AG04449 (cell line): ENCODE results near the gene SNX33.

ENCODE experiments used
- CTCF ChIA-PET: fragments of 350-600 bp; formaldehyde crosslinking; extraction: SDS; loops from one replicate; lab custom pipeline; 2021; ENCODE audit warnings: antibody characterized with exemption; lab: Yijun Ruan, JAX
- POLR2A ChIA-PET: fragments of 400-600, 350-600 bp; formaldehyde crosslinking; extraction: SDS; loops from one replicate; lab custom pipeline; 2020; ENCODE audit warnings: antibody characterized with exemption, inconsistent platforms; lab: Yijun Ruan, JAX
- DNase-seq: peaks from one replicate; pipeline ENCODE4 v3.0.0-alpha.2; 2010; ENCODE audit warnings: low read depth, low spot score
- H3K4me3 ChIP-seq: 2 replicates; pipeline ENCODE4 v1.5.1; 2011; ENCODE audit warnings: low read depth, mild to moderate bottlenecking, control low read depth, low read length
- TF ChIP-seq, protein P1 (sequence below): IDR thresholded peaks from one replicate; pipeline ENCODE4 v1.5.1; 2011; ENCODE audit warnings: mild to moderate bottlenecking, moderate library complexity, low read length, control low read depth, inconsistent platforms; ENCODE audit not compliant: insufficient read depth; ENCODE audit errors: missing control alignments

Gene SNX33

DNA sequence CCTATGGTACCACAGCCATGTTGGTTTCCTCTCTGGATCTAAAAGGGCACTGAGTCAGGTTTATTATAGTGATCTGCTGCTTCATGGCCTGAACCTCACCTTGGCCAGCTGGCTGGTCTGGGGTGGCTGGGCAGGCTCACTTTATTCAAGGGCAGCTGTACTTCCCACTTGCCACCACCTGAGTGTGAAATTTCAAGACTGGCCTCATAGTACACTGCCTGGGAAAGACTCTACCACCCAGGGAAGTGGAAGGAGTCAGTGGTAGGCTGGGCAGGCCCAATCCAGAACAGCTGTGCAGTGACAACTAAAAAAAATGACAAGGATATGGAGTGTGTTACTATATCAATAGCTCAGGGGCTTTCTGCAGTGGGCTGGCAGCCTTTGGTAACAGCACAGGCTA lies 30.9 kb upstream of the SNX33 start:
- no peak for DNase-seq
- TF ChIP-seq, protein P1, sequence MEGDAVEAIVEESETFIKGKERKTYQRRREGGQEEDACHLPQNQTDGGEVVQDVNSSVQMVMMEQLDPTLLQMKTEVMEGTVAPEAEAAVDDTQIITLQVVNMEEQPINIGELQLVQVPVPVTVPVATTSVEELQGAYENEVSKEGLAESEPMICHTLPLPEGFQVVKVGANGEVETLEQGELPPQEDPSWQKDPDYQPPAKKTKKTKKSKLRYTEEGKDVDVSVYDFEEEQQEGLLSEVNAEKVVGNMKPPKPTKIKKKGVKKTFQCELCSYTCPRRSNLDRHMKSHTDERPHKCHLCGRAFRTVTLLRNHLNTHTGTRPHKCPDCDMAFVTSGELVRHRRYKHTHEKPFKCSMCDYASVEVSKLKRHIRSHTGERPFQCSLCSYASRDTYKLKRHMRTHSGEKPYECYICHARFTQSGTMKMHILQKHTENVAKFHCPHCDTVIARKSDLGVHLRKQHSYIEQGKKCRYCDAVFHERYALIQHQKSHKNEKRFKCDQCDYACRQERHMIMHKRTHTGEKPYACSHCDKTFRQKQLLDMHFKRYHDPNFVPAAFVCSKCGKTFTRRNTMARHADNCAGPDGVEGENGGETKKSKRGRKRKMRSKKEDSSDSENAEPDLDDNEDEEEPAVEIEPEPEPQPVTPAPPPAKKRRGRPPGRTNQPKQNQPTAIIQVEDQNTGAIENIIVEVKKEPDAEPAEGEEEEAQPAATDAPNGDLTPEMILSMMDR = no peak
- CTCF ChIA-PET = interaction anchor here (0.7 to 2.7 kb wide), 3 partner anchors 16 to 249 kb away, joined by 3 to 8 read pairs (median 4); no protein-coding TSS in a partner anchor
- no peak overlapping the region for H3K4me3 ChIP-seq
- POLR2A ChIA-PET = no interaction called here

DNA sequence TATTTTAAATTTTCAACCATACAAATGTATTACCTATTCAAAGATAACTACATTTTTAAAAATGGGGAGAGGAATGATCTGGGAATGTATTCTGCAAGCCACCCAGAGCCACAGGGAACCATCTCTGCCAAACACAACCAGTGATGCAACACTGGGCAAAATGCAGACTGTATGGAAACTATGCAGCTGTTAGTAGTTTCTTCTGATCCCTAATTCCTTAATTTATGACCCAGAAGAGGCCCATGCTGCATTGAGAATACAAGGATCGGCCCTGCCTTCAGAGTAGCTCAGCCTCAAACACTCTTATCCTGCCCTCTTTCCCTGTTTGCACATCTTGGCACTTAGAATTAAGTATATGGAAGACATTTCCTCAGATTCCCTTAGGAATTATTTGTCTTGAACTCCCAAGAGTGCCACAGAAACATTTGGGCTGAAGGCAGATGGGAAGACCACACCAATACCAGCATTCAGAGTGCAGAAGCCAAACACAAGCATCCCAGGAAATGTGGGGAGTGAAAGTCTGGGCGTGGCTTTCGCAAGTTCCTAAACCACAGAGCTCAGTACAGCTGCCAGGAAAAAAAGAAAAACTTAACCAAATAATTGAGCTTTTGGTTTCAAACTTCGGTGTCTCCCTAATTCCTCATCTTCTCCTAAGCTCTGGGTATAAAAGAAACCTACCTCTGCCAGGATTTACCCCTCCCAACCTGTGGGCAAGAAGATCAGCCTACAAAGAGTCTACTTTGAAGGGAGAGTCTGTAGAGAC lies 27.5 kb upstream of the SNX33 start:
- DNase-seq = no peak
- TF ChIP-seq, protein P1 = no peak
- H3K4me3 ChIP-seq = peak overlapping the region; percentile 46
- ChIA-PET POLR2A (interaction anchor here (0.6 to 1.6 kb wide), 9 partner anchors 14 to 252 kb away, joined by 3 to 10 read pairs (median 4); partner anchors contain the start of genes IMP3 and MAN2C1), CTCF (interaction anchor here (0.6 to 1.8 kb wide), 21 partner anchors 10 to 252 kb away, joined by 3 to 7 read pairs (median 3); partner anchors contain the start of genes PTPN9 and SNX33)

DNA sequence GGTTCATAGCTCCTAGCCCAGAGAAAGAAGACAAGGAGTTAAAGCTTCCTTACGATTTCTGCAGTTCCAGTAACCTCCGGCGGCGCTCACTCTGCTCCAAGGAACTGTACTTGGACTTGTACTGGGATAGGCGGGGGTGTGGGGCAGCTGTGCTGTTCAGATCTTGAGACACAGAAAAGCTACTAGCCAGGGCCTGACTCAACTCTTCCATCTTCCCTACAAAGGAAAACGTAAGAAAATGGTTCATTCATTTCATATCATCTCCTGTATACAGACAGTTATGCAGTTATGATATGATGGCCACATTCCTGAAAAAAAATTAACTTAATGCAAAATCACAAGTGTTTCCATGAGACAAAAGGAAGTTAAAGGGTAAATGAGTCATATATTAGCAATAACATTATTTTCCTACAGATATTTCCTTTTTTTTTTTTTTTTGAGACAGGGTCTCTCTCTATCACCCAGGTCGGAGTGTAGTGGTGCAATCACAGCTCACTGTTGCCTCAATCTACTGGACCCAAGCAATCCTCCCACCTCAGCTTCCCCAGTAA lies 26.8 kb upstream of the SNX33 start:
- ChIA-PET POLR2A (interaction anchor here (0.8 to 1.6 kb wide), 8 partner anchors 13 to 253 kb away, joined by 3 to 10 read pairs (median 4); partner anchors contain the start of genes IMP3 and MAN2C1), CTCF (interaction anchor here (0.7 to 1.8 kb wide), 19 partner anchors 11 to 253 kb away, joined by 3 to 7 read pairs (median 3); partner anchors contain the start of gene SNX33)

DNA sequence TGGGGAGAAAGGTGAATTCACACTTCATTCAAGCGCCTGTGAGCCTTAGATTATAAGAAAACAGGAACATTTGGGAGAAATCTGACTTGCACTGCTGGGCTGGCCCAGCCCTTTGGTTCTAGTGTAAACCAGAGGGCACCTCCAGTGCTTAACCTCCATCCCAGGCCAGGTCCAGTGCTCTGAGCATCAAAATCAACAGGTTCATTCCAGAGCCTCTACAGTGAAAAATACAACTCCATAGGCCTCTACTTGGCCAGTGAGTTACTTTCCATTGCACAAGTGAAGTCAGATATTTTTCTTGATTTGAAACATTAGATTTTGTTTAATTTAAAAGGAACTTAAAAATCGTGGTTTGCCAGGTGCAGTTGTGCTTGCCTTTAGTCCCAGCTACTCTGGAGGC lies 25.2 kb upstream of the SNX33 start:
- TF ChIP-seq, protein P1 = no peak
- no peak overlapping the region for H3K4me3 ChIP-seq
- DNase-seq = no peak
- CTCF ChIA-PET = no interaction called here
- POLR2A ChIA-PET = no interaction called here

More for the DNA sequence above, 26.8 kb upstream of the SNX33 start:
- H3K4me3 ChIP-seq = peak overlapping the region; percentile 46
- TF ChIP-seq, protein P1 = peak; percentile 40
- peak; percentile 67 for DNase-seq

DNA sequence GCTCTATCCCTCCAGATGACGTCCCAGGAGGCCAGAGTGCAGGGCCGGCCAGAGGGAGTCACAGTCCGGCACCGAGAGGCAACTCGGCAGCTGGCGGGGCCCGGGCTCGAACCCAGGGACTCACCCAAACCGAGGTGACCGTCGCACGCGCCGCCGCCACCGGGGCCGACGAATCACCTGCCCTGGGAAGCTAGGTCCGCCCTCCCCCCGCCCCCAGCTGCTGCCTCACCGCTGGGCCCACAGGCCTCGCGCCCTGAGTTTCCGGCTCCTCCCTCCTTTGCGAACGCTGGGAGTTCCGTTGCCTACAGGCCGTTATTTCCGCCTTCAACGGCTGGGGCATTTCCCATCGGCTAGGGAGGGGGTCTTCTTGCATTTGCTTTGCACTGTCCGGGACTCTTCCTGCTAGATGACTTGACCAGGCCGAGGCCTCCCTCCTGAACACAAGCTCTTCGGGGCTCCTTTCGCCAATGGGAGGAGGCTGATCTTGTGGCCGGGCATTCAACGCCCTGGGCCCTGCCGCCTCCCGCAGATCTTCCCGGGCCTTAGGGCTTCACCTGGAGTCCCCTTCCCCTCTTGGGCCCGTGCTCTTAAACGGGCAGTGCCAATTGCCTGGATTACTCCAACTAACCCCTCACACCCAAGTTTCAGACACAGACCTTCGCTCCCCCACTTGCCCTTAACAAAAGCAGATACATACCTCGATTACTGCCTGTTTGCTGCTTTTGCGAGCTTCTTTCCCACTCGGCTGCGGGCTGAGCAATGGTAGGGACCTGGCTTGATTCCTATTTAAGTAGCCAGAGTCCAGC lies 22.0 kb upstream of the SNX33 start, which contains the start of gene SNUPN:
SNUPN (minus strand) TSS at position 184 of the 806 bp plus-strand sequence. CDS start 4,674 bp downstream, outside the sequence.
- DNase-seq = no peak
- POLR2A ChIA-PET = interaction anchor here (0.7 to 1.5 kb wide), 7 partner anchors 12 to 266 kb away, joined by 3 to 18 read pairs (median 4); partner anchors contain the start of genes IMP3, SIN3A and SNX33
- CTCF ChIA-PET = interaction anchor here (0.7 to 3.7 kb wide), 12 partner anchors 12 to 259 kb away, joined by 3 to 26 read pairs (median 3); partner anchors contain the start of genes IMP3 and MAN2C1
- TF ChIP-seq, protein P1 = no peak
- peak within 1 kb of the TSS; percentile 88 for H3K4me3 ChIP-seq
